SHP77 treated with DMSO at 0.1 percent for 48 hours (cell line): ENCODE measurements around the gene CALHM1.
"Not testable (repeated sequence)": the region's sequence is repeated elsewhere in the genome, so short reads cannot be mapped to it uniquely, and the experiment has no call there.

Experiments
- DNase-seq: peaks from one replicate; lab custom pipeline; 2025; lab: John Stamatoyannopoulos, UW

CALHM1 gene

GRCh38 chr10:103458720-103459119 is at the start of gene CALHM1:
CALHM1 (minus strand) TSS chr10:103458900; CDS start chr10:103458751, 149 bp downstream.
- peak; percentile 74 for DNase-seq

DNA sequence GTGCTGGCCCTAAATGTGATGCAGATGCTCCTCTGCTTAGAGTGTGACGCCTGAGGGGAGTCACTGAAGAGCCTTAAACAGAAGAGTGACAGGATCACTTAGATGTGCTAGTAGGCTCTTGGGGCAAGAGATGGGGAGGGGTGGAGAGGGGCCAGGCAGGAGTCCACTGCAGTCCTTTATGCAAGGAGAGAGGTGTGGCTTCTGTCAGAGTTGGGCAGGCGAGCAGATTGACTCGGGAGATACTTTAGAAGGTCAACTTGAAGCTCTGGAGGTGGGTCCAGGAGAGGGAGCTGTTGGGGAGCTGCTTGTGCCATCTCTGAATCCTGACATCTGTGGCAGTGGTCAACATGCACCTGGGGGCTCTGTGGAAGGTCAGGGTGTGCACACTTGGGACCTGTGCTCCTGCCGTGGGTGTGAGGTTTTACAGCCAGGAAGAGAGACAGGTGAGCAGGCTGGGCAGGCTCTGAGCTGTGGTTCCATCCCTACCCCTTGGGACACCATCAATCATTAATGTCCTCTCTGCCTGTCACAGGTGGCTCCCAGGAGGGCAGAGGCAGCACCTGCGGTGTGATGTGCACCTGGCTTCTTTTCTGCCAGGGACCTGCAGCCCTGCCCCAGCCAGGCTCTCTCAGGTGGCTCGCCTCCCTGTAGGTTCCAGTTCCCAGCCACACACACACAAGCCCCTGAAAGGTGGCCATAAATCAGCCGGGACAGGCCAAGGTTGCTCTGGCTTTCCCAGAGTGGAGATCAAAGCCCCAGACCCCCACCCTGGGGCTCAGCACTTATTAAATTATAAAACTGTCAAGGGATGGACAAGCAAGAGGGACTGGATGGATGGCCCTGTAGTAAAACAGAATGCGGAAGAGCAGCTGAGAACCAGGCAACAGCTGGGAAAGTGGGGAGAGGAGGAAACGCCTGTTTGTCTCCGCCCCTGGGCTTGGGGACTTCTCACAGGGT is 48.8 kb upstream of the CALHM1 start:
- no peak for DNase-seq

GRCh38 chr10:103506061-103506460 is 47.4 kb upstream of the CALHM1 start:
- DNase-seq: no peak

GRCh38 chr10:103504181-103504783 is 45.6 kb upstream of the CALHM1 start:
- no peak for DNase-seq

DNA sequence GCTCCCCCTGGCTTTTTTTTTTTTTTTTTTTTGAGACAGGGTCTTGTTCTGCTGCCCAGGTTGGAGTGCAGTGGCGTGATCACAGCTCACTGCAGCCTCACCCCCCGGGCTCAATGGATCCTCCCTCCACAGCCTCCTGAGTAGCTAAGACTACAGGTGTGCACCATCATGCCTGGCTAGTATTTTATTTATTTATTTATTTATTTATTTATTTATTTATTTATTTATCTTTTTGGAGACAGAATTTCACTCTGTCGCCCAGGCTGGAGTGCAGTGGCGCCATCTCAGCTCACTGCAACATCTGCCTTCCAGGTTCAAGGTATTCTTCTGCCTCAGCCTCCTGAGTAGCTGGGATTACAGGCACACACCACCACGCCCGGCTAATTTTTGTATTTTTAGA is 45.1 kb upstream of the CALHM1 start:
- DNase-seq: not testable (repeated sequence)

DNA sequence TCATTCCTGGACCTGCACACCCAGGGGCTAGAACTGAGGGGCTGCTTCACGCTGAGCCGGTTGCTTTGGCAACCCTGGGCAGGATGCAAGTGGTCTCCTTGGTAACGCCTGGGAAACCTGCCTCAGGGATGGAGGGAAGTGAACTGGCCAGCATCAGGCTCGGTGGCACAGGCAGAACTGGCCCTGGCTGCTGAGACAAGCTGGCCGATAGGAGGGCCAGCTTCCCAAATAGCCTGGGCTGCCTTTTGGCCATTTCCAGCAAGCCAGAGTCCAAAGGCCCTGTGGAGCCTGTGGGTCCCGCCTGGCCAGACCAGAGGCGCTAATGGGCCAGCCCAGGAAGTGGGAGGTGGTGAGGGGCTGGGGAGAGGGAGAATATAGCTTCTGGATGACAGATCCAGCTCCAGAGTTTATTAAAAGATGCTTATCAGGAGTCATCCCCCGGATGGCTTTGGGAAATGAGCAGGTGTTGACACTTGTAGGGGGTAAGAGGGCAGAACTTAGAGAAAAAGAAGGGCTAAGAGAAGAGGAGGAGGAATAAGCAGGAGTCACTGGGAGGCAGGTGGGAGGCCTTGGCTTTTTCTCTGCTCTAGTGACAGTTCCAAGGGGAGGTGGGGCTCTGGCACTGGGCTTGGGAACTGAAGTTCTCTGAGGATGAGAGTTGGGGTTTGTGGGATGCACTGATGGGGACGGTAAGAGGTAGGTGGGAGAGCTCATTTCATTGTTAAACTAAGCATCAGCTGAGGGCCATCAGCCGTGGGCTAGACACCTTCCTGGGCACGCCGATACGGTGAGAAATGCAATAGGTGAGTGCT is 44.4 kb upstream of the CALHM1 start:
- no peak for DNase-seq

DNA sequence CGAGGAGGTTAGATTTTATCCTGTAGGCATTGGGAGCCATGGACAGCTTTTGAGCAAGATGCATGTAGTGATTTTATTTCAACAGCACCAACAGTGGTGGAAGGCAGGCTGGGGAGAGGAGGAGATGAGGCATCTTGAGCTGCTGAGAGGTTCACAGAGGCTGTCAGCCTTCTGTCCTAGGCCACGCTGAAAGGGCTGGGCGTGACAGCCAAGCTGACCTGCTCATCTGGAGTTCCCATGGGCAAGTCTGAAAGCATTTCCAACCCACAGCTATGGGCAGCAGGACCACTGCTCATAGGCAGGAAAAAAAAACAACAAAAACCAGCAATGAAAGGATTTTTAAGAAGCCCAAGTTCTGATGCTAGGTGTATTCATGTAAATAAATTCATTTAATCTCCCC is 42.5 kb upstream of the CALHM1 start:
- DNase-seq: no peak

- DNase-seq: no peak
Observed at GRCh38 chr10:103500481-103500880, 41.8 kb upstream of the CALHM1 start.

GRCh38 chr10:103499881-103500280 is 41.2 kb upstream of the CALHM1 start:
- no peak for DNase-seq

GRCh38 chr10:103498936-103499638 is 40.4 kb upstream of the CALHM1 start:
- no peak for DNase-seq

DNA sequence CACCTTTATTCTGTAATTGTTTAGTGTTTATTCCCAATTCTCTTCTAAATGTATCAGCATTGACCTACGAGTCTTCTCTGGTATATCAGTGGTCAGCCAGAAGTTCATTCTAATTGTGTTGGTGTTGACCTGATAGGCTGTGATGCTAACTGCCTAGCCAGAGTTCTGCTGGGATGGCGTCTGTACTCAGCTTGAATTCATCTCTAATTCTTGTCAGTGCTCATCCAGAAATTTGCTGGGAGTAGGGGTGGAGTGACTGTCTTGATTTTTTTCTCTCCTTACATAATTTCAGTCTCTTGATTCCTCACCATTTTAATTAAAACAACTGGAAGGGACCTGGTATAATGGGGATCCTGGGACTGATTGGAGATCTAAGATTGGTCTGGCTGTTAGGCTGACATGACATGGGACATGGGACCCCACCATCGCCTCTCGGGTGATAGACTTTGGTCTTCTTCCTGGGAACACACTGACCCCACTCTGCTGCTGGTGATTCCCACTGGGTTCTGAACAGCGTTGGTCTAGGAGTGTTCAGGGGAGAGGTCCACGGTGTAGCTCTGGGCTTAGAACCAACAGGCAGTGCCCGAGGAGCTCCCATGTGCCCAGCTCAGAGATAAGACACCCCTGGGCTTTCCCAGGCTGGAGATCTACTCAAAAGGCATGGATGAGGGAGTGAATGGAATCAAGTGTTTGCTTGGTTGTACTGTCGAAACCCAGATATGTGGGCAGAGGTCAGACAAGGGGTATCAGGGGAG is 38.6 kb upstream of the CALHM1 start:
- no peak for DNase-seq

- no peak for DNase-seq
Observed at GRCh38 chr10:103495321-103495720, 36.6 kb upstream of the CALHM1 start.

- no peak for DNase-seq
Observed at GRCh38 chr10:103493916-103494877, 35.5 kb upstream of the CALHM1 start.

GRCh38 chr10:103493362-103493915 is 34.7 kb upstream of the CALHM1 start, which contains the start of gene NEURL1:
NEURL1 (plus strand) TSS chr10:103493705; CDS start chr10:103494388, 683 bp downstream.
- no peak for DNase-seq

- DNase-seq: no peak
Observed at GRCh38 chr10:103492655-103493261, 34.1 kb upstream of the CALHM1 start.

DNA sequence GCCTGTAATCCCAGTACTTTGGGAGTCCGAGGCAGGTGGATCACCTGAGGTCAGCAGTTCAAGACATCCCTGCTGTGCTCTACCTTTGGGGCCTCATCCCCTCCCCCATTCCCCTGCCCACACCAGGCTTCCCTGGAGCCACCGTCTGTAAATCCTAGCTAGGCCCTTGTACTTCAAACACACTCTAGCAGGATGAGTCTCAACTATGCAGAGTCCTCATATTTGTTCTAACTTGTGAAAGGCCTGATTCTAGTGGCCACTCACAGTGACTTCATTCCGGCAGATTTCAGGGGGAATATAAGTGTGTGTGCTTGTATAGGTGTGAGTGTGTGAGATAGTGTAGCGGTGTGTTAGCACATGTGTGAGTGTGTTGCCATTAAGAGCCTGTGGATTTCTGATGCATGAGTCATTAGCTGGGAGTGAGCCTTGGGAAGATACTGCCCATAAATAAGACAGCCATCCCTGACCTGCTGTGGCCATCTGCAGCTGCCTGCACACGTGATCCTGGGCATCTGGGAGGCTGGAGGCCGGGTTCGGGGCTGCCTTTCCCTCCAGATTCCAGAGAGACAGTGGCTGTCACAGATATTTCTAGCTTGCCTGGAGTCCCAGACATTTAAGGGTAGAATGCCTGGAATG is 33.1 kb upstream of the CALHM1 start:
- peak; percentile 59 for DNase-seq

DNA sequence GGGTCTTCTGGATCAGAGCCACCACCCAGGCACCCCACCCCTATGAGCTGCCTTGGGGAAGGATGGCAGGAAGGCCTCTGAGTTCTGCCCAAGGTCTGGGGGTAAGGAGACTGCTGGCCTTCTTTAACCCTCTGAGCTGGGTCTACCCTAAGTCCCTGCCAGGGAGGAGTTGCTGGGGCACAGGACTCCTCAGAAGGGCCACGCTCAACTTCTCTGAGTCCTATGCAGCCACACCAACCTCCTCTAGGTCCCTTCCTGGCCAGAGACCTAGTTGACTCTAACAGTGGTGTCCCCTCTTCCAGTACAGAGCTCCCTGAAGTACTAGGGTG is 32.2 kb upstream of the CALHM1 start:
- DNase-seq: no peak

DNA sequence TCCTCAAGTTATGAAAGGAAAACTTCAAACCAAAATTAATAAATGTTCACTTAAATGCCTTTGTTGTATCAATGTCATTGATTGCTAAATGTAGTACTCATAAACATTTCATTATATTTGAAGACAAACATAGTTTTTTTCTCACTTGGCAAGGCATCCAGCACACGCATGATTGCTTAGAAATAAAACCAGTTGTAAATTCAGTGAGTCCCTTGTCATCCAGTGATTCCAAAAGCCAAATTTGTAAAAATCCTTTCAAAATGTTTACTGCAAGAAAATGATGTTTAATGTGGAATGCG is 28.7 kb upstream of the CALHM1 start:
- no peak for DNase-seq
